ENCODE measurements around the gene SLC22A14. TPM values are rescaled to one million over a fixed set of nuclear protein-coding genes. Genes with fewer than 3 reads are reported as not detected.

Gene SLC22A14
- total RNA-seq, 6 donors from 2014 or later, result 0.30 to 1.6 TPM; not detected in 4

DNA sequence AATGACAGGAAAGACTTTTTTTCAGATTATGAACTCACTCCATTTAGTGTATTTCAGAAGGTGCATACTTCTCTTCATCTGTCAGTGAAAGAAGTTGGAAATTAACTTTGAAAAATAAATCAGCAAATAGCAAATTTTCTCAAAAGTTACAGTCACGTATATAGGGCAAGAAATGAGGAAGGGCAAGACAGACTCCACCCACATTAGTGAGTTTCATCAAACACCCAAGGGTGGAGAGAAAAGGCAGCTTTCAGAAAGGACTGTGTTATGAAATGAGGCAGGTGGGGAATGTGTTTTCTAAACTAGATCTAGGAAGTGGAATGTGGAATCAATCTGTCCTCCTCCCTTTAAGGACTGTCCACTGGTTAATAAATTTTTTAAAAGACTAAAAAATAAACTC lies 13.6 kb upstream of the SLC22A14 start:
- DNase-seq (no peak), ATAC-seq (ENCODE audit: low FRiP score in 2 of 2) (peak in 1 of 2 donors; percentile 41)
- Histone ChIP-seq H3K27ac (no peak overlapping the region), H3K4me1 (no peaks in the 10 kb centered on the region), H3K9me3 (no peaks in the 10 kb centered on the region), H3K4me3 (no peak overlapping the region), H3K36me3 (no peaks in the 10 kb centered on the region), H3K27me3 (no peaks in the 10 kb centered on the region)
- TF ChIP-seq POLR2A (IDR thresholded peaks at IDR 0.05) (no peak), EP300 (IDR thresholded peaks at IDR 0.05) (no peak), POLR2AphosphoS5 (IDR thresholded peaks at IDR 0.05) (no peak)
- TF ChIP-seq, protein P1, sequence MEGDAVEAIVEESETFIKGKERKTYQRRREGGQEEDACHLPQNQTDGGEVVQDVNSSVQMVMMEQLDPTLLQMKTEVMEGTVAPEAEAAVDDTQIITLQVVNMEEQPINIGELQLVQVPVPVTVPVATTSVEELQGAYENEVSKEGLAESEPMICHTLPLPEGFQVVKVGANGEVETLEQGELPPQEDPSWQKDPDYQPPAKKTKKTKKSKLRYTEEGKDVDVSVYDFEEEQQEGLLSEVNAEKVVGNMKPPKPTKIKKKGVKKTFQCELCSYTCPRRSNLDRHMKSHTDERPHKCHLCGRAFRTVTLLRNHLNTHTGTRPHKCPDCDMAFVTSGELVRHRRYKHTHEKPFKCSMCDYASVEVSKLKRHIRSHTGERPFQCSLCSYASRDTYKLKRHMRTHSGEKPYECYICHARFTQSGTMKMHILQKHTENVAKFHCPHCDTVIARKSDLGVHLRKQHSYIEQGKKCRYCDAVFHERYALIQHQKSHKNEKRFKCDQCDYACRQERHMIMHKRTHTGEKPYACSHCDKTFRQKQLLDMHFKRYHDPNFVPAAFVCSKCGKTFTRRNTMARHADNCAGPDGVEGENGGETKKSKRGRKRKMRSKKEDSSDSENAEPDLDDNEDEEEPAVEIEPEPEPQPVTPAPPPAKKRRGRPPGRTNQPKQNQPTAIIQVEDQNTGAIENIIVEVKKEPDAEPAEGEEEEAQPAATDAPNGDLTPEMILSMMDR (IDR thresholded peaks at IDR 0.05), result no peak
- 65 to 76% methylated on average over 1 of the region's 1 CpG for WGBS, 2 donors

DNA sequence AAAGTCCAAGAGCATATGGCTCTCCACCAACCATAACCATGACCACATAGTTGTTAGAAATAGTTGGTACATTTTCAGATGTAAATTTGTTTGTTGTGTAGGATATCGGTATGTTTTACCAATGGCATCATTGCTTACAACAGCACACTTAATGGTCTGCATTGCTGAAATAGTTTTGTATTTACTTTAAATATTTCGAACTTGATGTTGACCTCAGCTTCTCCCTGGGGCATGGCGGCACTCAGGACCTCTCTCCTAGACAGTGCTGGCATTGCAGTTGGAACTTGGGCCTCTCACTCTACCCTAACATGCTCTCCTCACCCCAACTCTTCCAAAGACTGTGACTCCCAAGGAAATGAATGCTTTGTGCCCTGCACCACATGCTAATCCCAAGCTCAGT lies 11.5 kb upstream of the SLC22A14 start:
- DNase-seq (no peak), ATAC-seq (ENCODE audit: low FRiP score in 2 of 2) (no peak)
- Histone ChIP-seq H3K27me3 (no peaks in the 10 kb centered on the region), H3K4me1 (no peaks in the 10 kb centered on the region), H3K9me3 (no peaks in the 10 kb centered on the region), H3K27ac (no peak overlapping the region), H3K36me3 (peaks cover 0 to 4% (median 0%) of the 10 kb centered on the region in 4 donors), H3K4me3 (no peak overlapping the region)
- WGBS, 2 donors, result 85 to 88% methylated on average over 3 of the region's 3 CpGs
- TF ChIP-seq EP300 (IDR thresholded peaks at IDR 0.05) (no peak), POLR2A (IDR thresholded peaks at IDR 0.05) (no peak), POLR2AphosphoS5 (IDR thresholded peaks at IDR 0.05) (no peak)
- TF ChIP-seq, protein P1 (IDR thresholded peaks at IDR 0.05), result no peak

DNA sequence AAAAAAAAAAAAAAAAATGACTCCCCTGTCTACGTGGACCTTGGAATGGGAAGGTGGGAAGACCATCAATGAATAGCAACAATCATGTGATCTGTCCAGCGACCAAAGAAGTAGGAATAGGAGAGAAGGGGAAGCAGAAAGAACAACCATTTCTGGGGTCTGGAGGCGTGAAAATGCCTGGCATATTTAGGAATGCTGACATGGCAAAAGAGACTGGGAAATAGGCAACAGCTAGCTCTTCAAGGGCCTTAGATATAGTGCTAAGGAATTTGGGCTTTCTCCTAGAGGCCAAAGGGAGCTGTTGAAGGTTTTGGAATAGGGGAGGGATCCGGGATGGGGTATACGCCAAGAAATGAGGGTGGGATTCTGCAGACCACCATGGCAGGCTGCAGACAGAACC lies 10.5 kb upstream of the SLC22A14 start:
- DNase-seq, result no peak
- Histone ChIP-seq H3K4me1 (no peaks in the 10 kb centered on the region), H3K27me3 (no peaks in the 10 kb centered on the region), H3K36me3 (peaks cover 0 to 4% (median 0%) of the 10 kb centered on the region in 4 donors), H3K4me3 (no peak overlapping the region), H3K9me3 (no peaks in the 10 kb centered on the region), H3K27ac (no peak overlapping the region)
- TF ChIP-seq POLR2A (IDR thresholded peaks at IDR 0.05) (no peak), EP300 (IDR thresholded peaks at IDR 0.05) (no peak), POLR2AphosphoS5 (IDR thresholded peaks at IDR 0.05) (no peak)
- TF ChIP-seq, protein P1 (IDR thresholded peaks at IDR 0.05), result no peak
- WGBS, 2 donors, result 94 to 95% methylated on average over 5 of the region's 5 CpGs
- ATAC-seq (ENCODE audit: low FRiP score in 2 of 2), result no peak

DNA sequence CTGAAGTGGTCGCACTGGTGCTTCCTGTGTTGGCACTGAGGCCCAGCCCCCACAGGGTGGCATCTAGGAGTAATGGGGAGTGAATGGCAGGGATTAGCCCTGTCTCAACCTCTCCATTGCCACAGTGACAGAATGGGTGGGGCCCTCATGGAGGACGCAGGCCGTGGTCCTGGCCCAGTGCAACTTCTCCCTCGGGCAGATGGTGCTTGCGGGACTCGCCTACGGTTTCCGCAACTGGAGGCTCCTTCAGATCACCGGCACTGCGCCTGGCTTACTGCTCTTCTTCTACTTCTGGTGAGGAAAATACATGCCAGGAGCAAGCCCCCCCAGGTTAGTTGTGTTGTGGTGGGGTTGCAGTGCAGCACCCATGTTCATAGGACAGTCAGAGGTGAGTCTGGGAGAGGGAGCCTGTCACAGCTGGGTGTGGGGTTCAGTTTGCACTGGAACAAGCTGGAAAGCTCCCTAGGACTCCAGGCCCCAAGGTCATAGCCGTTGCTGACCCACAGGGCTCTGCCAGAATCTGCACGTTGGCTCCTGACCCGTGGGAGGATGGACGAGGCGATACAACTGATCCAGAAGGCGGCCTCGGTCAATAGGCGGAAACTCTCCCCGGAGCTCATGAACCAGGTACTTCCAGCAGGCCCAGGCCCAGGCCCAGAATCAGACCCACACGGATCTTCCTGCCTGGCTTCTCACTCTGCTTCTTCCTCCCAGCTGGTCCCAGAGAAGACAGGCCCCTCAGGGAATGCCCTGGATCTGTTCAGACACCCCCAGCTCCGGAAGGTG lies 7.0 kb upstream of the SLC22A14 start:
- no peak overlapping the region for H3K27ac ChIP-seq
- DNase-seq, result peak in 1 of 2 donors; percentile 22
- TF ChIP-seq, protein P1 (IDR thresholded peaks at IDR 0.05), result no peak
- TF ChIP-seq EP300 (IDR thresholded peaks at IDR 0.05) (no peak), POLR2A (IDR thresholded peaks at IDR 0.05) (no peak), POLR2AphosphoS5 (IDR thresholded peaks at IDR 0.05) (no peak)
- H3K4me3 ChIP-seq, result no peak overlapping the region
- peaks cover 0 to 4% (median 0%) of the 10 kb centered on the region in 4 donors for H3K36me3 ChIP-seq
- WGBS, 2 donors, result 88 to 96% methylated on average over 5 to 20 of the region's 21 CpGs
- ATAC-seq (ENCODE audit: low FRiP score in 2 of 2), result no peak
- no peaks in the 10 kb centered on the region for H3K4me1 ChIP-seq
- no peaks in the 10 kb centered on the region for H3K9me3 ChIP-seq
- H3K27me3 ChIP-seq, result no peaks in the 10 kb centered on the region

DNA sequence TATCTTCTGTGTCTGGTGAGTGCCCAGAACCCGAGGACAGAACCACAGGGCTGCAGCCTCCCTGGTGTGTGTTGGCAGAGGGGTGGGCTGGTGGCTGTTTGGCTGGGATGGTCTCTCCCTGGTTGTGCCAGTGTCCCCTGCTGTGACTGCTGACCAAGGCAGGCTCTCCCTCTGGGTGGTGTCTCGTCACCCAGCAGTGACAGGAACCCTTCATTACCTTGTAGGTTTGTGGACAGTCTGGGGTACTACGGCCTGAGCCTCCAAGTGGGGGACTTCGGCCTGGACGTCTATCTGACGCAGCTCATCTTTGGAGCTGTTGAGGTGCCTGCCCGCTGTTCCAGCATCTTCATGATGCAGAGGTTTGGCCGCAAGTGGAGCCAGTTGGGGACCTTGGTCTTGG lies 6.4 kb upstream of the SLC22A14 start:
- TF ChIP-seq POLR2A (IDR thresholded peaks at IDR 0.05) (no peak), EP300 (IDR thresholded peaks at IDR 0.05) (no peak), POLR2AphosphoS5 (IDR thresholded peaks at IDR 0.05) (no peak)
- TF ChIP-seq, protein P1 (IDR thresholded peaks at IDR 0.05), result no peak
- Histone ChIP-seq H3K27ac (no peak overlapping the region), H3K9me3 (no peaks in the 10 kb centered on the region), H3K36me3 (peaks cover 0 to 4% (median 0%) of the 10 kb centered on the region in 4 donors), H3K4me3 (no peak overlapping the region), H3K27me3 (no peaks in the 10 kb centered on the region), H3K4me1 (no peaks in the 10 kb centered on the region)
- DNase-seq, result no peak
- WGBS, 2 donors, result 100% methylated on average over 4 to 7 of the region's 8 CpGs
- ATAC-seq (ENCODE audit: low FRiP score in 2 of 2), result no peak
